HG03175 (cell line): ENCODE measurements around the gene PCDHB10.

Experiments used
- ATAC-seq: cut with Tn5 transposase; IDR thresholded peaks from one replicate; pipeline ENCODE4 v1.9.1; 2021; ENCODE audit warnings: mild to moderate bottlenecking, moderate library complexity; ENCODE audit not compliant: unreplicated experiment

The PCDHB10 gene

DNA sequence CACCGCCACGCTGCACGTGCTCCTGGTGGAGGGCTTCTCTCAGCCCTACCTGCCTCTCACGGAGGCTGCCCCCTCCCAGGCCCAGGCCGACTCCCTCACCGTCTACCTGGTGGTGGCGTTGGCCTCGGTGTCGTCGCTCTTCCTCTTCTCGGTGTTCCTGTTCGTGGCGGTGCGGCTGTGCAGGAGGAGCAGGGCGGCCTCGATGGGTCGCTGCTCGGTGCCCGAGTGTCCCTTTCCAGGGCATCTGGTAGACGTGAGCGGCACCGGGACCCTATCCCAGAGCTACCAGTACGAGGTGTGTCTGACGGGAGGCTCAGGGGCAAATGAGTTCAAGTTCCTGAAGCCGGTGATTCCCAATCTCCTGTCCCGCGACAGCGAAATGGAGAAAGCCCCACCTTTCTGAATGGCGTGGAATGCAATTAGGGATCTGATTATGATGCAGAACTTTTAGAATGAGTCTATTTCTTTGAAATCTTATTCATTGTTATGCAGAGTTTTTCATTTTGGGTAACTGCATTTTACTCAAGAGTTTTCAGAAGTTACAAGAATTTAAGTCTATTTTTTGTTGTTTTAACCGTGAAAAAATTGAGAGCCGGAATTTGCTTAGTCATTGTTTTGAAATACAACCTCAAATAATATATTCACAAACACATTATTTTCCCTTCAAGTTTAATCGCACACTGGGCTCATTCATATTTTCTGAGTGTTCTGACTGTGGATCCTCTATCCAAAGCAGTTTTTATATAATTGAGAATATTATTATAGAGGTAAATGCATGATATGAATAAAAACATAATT is 44.6 kb downstream of the PCDHB10 start:
- no peak for ATAC-seq

DNA sequence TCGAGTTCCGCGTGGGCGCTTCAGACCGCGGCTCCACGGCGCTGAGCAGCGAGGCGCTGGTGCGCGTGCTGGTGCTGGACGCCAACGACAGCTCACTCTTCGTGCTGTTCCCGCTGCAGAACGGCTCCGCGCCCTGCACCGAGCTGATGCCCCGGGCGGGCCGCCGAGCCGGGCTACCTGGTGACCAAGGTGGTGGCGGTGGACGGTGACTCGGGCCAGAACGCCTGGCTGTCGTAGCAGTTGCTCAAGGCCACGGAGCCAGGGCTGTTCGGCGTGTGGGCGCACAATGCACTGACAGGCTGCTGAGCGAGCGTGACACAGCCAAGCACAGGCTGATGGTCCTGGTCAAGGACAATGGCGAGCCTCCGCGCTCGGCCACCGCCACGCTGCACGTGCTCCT is 49.3 kb downstream of the PCDHB10 start:
- no peak for ATAC-seq
